Measurements from ENCODE around the gene GTPBP6. TPM values are rescaled to one million over a fixed set of nuclear protein-coding genes. Genes with fewer than 3 reads are reported as not detected.
"Not testable (repeated sequence)": the region's sequence is repeated elsewhere in the genome, so short reads cannot be mapped to it uniquely, and the experiment has no call there.

GTPBP6 gene
- total RNA-seq, 4 donors from 2014 or later = 35.3 to 53.5 (median 46.3) TPM

DNA sequence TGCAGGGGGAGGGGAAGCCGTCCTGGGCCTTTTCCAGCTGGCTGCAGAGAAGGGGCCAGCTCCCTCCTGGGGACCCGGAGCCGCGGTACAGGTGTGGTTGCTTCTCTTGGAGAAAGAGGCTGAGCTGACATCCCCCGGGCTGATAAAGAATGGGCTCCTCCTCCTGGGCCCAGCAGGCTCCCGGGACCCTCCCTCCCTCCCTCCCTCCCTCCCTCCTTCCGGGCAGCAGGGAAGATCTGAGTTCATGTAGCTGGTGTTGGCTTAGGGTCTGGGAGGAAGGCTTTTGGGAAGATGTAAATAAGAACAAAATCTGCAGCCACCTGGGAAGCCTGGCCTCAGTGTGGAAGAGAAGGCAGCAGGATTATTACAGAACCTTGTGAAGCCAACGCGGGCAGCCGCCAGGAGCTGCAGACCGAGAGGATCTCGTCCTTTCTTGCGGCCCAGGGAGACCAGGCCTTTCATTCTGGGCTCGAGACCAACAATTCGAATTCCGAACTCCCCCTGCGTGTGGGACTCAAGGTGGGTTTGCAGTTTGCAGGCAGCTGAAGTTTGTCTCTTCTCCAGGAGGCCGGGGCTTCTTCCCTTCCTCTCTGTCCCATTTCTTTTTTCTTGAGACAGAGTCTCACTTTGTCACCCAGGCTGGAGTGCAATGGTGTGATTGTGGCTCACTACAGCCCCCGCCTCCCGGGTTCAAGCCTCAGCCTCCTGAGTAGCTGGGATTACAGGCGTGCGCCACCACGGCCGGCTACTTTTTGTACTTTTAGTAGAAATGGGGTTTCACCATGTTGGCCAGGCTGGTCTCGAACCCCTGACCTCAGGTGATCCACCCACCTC is 37.2 kb downstream of the GTPBP6 start, which contains the start of gene PLCXD1:
TSS of gene PLCXD1 (plus strand) at position 216 of the 834 bp plus-strand sequence. CDS start 2,807 bp downstream, outside the sequence.
- H3K4me1 ChIP-seq = peaks cover 2 to 38% (median 15%) of the 10 kb centered on the region in 3 donors
- no peaks in the 10 kb centered on the region for H3K9me3 ChIP-seq
- H3K27ac ChIP-seq = peak within 1 kb of the TSS in 3 of 4 donors; percentile 49 to 66 (median 51)
- peaks cover 0 to 13% of the 10 kb centered on the region in 2 donors for H3K36me3 ChIP-seq
- ATAC-seq = no peak
- peaks cover 4% of the 10 kb centered on the region for H3K27me3 ChIP-seq
- peak within 1 kb of the TSS; percentile 13 to 44 for H3K4me3 ChIP-seq
- 36 to 60% methylated on average over 5 to 12 of the region's 25 CpGs for WGBS, 2 donors (ENCODE audit: low coverage in 1 of 2)
- TF ChIP-seq POLR2A (IDR thresholded peaks at IDR 0.05) = no peak
- TF ChIP-seq POLR2AphosphoS5 (IDR thresholded peaks at IDR 0.05) = no peak
- no peak for TF ChIP-seq EP300 (IDR thresholded peaks at IDR 0.05)
- TF ChIP-seq, protein P1, sequence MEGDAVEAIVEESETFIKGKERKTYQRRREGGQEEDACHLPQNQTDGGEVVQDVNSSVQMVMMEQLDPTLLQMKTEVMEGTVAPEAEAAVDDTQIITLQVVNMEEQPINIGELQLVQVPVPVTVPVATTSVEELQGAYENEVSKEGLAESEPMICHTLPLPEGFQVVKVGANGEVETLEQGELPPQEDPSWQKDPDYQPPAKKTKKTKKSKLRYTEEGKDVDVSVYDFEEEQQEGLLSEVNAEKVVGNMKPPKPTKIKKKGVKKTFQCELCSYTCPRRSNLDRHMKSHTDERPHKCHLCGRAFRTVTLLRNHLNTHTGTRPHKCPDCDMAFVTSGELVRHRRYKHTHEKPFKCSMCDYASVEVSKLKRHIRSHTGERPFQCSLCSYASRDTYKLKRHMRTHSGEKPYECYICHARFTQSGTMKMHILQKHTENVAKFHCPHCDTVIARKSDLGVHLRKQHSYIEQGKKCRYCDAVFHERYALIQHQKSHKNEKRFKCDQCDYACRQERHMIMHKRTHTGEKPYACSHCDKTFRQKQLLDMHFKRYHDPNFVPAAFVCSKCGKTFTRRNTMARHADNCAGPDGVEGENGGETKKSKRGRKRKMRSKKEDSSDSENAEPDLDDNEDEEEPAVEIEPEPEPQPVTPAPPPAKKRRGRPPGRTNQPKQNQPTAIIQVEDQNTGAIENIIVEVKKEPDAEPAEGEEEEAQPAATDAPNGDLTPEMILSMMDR (IDR thresholded peaks at IDR 0.05) = no peak

DNA sequence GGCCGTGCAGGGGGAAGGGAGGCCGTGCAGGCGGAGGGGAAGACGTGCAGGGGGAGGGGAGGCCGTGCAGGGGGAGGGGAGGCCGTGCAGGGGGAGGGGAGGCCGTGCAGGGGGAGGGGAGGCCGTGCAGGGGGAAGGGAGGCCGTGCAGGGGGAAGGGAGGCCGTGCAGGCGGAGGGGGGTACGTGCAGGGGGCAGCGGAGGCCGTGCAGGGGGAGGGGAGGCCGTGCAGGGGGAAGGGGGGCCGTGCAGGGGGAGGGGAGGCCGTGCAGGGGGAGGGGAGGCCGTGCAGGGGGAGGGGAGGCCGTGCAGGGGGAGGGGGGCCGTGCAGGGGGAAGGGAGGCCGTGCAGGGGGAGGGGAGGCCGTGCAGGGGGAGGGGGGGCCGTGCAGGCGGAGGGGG is 37.9 kb downstream of the GTPBP6 start:
- Histone ChIP-seq H3K4me3 (peak overlapping the region in 1 of 2 donors; percentile 44), H3K36me3 (peaks cover 0 to 10% of the 10 kb centered on the region in 2 donors), H3K4me1 (peaks cover 2 to 38% (median 19%) of the 10 kb centered on the region in 3 donors), H3K27ac (peak overlapping the region in 1 of 4 donors; percentile 66)
- no CpG with 5 or more reads among the region's 24 CpGs for WGBS, 2 donors (ENCODE audit: low coverage in 1 of 2)
- H3K27me3 ChIP-seq, ATAC-seq, H3K9me3 ChIP-seq: not testable (repeated sequence)

DNA sequence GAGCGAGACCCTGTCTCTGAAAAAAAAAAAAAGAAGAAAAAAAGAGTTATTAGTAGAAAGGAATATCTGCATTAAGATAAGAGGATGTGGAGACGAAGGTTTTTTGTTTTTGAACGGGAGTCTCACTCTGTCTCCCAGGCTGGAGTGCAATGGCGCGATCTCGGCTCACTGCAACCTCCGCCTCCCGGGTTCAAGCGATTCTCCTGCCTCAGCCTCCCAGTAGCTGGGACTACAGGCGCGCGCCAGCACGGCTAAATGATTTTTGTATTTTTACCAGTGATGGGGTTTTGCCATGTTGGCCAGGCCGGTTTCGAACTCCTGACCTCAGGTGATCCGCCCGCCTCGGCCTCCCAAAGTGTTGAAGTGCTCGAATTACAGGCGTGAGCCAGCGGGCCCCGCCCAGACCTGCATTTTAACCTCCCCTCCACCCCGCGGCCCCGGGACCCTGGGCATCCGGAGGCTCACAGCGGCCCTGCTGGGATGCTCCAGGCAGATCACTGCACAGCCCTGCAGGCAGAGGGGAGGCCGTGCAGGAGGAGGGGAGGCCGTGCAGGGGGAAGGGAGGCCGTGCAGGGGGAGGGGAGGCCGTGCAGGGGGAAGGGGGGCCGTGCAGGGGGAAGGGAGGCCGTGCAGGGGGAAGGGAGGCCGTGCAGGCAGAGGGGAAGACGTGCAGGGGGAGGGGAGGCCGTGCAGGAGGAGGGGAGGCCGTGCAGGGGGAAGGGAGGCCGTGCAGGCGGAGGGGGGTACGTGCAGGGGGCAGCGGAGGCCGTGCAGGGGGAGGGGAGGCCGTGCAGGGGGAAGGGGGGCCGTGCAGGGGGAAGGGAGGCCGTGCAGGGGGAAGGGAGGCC is 38.6 kb downstream of the GTPBP6 start:
- WGBS, 2 donors (ENCODE audit: low coverage in 1 of 2) = 90 to 94% methylated on average over 2 to 15 of the region's 45 CpGs
- H3K4me1 ChIP-seq = peaks cover 2 to 42% (median 21%) of the 10 kb centered on the region in 3 donors
- not testable (repeated sequence) for H3K9me3 ChIP-seq, H3K27ac ChIP-seq, H3K4me3 ChIP-seq, H3K36me3 ChIP-seq, ATAC-seq, H3K27me3 ChIP-seq

DNA sequence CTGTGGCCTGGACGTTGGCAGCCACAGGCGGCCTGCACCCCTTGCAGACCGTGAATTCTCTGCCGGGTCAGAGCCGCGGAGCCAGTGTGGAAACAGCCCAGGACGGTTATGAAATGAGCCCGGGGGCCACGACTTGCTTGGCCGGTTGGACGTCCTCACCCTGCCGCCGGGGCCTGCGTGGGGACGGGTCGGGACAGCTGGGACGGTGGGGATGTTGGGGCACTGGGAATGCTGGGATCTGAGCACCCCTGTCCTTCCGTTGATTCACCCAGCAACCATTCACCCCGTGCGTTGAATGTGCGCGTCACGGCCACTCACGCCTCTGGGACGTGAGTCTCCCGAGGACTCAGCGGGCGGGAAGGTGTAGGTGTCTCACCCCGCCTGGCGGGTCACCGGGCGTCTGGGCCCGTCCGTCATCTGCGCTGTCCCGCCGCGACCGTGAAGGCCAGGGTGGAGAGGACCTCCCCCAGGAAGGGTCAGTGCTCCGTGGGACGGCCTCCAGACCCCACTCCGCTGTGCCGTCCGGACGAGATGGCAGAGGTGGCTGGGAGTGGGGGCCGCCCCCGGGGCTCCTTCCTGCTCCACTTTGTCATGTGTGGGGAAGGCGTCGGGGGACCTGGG is 41.9 kb downstream of the GTPBP6 start:
- Histone ChIP-seq H3K4me3 (peak overlapping the region; percentile 32 to 61), H3K9me3 (no peaks in the 10 kb centered on the region), H3K36me3 (no peaks in the 10 kb centered on the region), H3K27me3 (peaks cover 4% of the 10 kb centered on the region), H3K4me1 (peaks cover 2 to 26% (median 18%) of the 10 kb centered on the region in 3 donors), H3K27ac (peak overlapping the region in 1 of 4 donors; percentile 34)
- ATAC-seq = peak; percentile 54
- TF ChIP-seq POLR2A (IDR thresholded peaks at IDR 0.05) (no peak), EP300 (IDR thresholded peaks at IDR 0.05) (no peak), POLR2AphosphoS5 (IDR thresholded peaks at IDR 0.05) (no peak)
- no CpG with 5 or more reads among the region's 49 CpGs for WGBS, 2 donors (ENCODE audit: low coverage in 1 of 2)

DNA sequence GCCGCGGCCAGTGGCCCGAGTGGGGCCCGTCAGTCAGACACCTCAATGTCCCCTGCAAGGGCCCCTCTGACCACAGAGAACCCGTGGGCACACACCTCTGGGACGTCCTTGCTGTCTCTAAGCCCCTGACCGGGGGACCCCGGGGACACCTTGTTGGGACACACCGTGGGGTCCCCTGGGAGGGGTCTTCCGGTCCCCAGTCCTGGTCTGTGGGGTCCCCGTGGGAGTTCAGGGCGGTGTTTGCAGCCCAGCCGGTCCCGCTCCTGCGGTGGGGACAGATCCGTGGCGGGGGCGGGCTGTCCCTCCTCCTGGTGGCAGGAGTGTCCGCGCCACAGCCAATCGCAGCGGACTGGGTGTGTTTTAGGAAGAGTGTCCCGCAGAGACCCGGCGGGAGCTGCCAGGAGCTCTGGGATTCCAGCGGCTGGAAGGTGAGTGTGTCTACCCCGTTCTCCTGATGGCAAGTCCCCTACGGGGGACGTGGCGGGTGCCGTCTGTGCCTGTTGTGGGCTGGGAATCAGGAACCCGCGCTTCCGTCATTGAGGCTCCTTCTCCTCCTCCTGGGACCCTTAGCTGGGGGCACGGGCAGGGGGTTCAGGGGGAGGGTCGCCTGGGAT is 42.5 kb downstream of the GTPBP6 start:
- peaks cover 2 to 20% (median 12%) of the 10 kb centered on the region in 3 donors for H3K4me1 ChIP-seq
- peak; percentile 92 for ATAC-seq
- H3K27me3 ChIP-seq = peaks cover 4% of the 10 kb centered on the region
- no peaks in the 10 kb centered on the region for H3K36me3 ChIP-seq
- no peaks in the 10 kb centered on the region for H3K9me3 ChIP-seq
- TF ChIP-seq EP300 (IDR thresholded peaks at IDR 0.05) = no peak
- peak in 1 of 2 donors; percentile 11 for TF ChIP-seq POLR2A (IDR thresholded peaks at IDR 0.05)
- TF ChIP-seq, protein P1 (IDR thresholded peaks at IDR 0.05) = peak in 1 of 4 experiments; percentile 38
- peak overlapping the region in 2 of 4 donors; percentile 34 to 43 for H3K27ac ChIP-seq
- no CpG with 5 or more reads among the region's 36 CpGs for WGBS, 2 donors (ENCODE audit: low coverage in 1 of 2)
- peak overlapping the region; percentile 32 to 61 for H3K4me3 ChIP-seq

All from gastroesophageal sphincter (tissue), 4 donors.